ENCODE data around the gene UQCC2.

UQCC2 gene

GRCh38 chr6:33705268-33705885 is 6.1 kb downstream of the UQCC2 start:
- DNase-seq: no peak

GRCh38 chr6:33704215-33705066 is 7.1 kb downstream of the UQCC2 start:
- no peak for DNase-seq

GRCh38 chr6:33702345-33702977 is 9.0 kb downstream of the UQCC2 start:
- no peak for DNase-seq

- DNase-seq: peak; percentile 29
Measured at GRCh38 chr6:33700391-33701050, 11.0 kb downstream of the UQCC2 start.

GRCh38 chr6:33699739-33700138 is 11.8 kb downstream of the UQCC2 start:
- DNase-seq: no peak

- DNase-seq: no peak
Measured at GRCh38 chr6:33699131-33699530, 12.4 kb downstream of the UQCC2 start.

- no peak for DNase-seq
Measured at GRCh38 chr6:33698494-33698893, 13.0 kb downstream of the UQCC2 start.

GRCh38 chr6:33697845-33698244 is 13.7 kb downstream of the UQCC2 start:
- DNase-seq: no peak

GRCh38 chr6:33696548-33697518 is 14.7 kb downstream of the UQCC2 start:
- DNase-seq: no peak

- no peak for DNase-seq
Measured at GRCh38 chr6:33696076-33696475, 15.4 kb downstream of the UQCC2 start.

GRCh38 chr6:33695451-33695887 is 16.0 kb downstream of the UQCC2 start:
- DNase-seq: no peak

- no peak for DNase-seq
Measured at GRCh38 chr6:33694977-33695376, 16.5 kb downstream of the UQCC2 start.

- DNase-seq: peak; percentile 96
Measured at GRCh38 chr6:33694401-33694931, 17.0 kb downstream of the UQCC2 start.

- no peak for DNase-seq
Measured at GRCh38 chr6:33693186-33694105, 18.1 kb downstream of the UQCC2 start.

- DNase-seq: no peak
Measured at GRCh38 chr6:33692760-33693158, 18.7 kb downstream of the UQCC2 start.

- no peak for DNase-seq
Measured at GRCh38 chr6:33692078-33692759, 19.3 kb downstream of the UQCC2 start.

GRCh38 chr6:33691456-33692077 is 19.9 kb downstream of the UQCC2 start:
- no peak for DNase-seq

GRCh38 chr6:33690766-33691165 is 20.7 kb downstream of the UQCC2 start:
- no peak for DNase-seq

- DNase-seq: no peak
Measured at GRCh38 chr6:33689879-33690278, 21.6 kb downstream of the UQCC2 start.

GRCh38 chr6:33689148-33689494 is 22.4 kb downstream of the UQCC2 start:
- no peak for DNase-seq

Measured in DMS 273 treated with DMSO at 0.1 percent for 48 hours (cell line).